Inferior parietal cortex (tissue), 1 donor: ENCODE measurements around the gene RCN2.

Experiments used
- DNase-seq: peaks from one replicate; pipeline ENCODE4 v3.0.0-alpha.2; 2016; ENCODE audit errors: extremely low spot score

RCN2 gene

DNA sequence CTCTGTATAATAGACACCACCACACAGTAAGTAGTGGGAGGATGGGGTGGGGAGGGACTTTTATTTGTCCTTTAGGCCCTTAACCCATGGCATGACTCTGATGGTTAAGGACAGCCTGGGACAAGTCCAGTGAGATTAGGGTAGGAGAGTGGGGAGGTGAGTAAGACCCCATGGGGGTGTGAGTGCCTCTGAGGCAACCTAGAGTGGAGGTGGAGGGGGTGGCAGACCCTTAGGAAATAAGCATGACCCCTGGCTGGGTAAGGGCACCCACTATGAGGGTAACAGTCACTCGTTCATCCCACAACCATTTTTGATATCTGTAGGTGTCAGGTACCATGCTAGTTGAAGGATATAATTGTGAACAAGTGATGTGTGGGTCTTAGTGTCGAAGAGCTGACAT, 42.4 kb downstream of the RCN2 start:
- no peak for DNase-seq

DNA sequence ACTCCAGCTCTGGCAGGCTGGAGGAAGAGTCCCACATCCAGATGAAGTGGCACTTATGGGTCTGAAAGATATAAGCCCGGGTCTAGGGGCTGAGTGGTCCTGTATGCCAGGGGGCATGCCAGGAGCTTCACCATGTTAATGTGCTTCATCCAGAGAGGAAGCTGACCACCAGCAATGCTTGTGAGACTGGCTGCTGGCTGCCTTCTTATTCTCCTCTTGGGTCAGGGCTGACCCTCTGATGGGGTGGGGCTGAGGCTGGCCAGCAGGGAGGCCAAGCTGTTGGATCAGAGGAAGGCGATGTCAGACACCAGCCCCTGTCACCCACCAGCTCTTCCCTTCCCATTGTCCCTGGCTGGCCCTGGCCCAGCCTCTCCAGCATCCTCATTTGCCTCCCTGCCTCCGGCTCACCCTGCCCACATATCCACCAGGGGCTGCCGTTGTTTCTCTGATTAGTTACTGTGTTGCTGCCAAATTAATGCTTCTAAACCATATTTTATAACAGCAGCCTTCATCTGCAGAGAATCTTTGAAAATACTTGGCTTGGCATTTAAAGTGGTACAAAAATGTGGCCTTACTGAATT, 43.0 kb downstream of the RCN2 start:
- no peak for DNase-seq

- DNase-seq = no peak
Measured at GRCh38 chr15:76976141-76976540, 44.6 kb downstream of the RCN2 start.

GRCh38 chr15:76976572-76977270, 45.2 kb downstream of the RCN2 start:
- no peak for DNase-seq

- no peak for DNase-seq
Measured at GRCh38 chr15:76978522-76979330, 47.2 kb downstream of the RCN2 start.

- no peak for DNase-seq
Measured at GRCh38 chr15:76979331-76979925, 47.9 kb downstream of the RCN2 start.

GRCh38 chr15:76979996-76980520, 48.5 kb downstream of the RCN2 start:
- no peak for DNase-seq

DNA sequence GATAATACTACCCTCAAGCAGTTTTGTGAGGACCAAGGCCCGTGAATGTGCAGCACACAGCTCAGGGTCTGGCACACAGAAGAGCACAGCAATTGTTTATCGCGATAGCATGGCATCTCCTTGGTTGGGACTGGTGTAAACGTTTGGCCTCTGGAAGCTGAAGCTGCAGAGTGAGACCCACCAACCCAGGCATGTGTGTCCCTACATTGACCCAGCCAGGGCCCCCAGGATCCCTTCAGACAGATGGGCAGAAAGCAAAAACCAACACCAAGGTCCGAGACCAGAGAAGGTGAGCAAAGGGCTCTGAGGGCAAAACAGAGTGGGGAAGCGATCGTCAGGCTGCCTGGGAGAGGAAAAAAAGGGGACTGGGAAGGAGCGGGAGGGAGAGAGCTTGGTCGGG, 50.8 kb downstream of the RCN2 start:
- no peak for DNase-seq

GRCh38 chr15:76982756-76983155, 51.2 kb downstream of the RCN2 start:
- no peak for DNase-seq

DNA sequence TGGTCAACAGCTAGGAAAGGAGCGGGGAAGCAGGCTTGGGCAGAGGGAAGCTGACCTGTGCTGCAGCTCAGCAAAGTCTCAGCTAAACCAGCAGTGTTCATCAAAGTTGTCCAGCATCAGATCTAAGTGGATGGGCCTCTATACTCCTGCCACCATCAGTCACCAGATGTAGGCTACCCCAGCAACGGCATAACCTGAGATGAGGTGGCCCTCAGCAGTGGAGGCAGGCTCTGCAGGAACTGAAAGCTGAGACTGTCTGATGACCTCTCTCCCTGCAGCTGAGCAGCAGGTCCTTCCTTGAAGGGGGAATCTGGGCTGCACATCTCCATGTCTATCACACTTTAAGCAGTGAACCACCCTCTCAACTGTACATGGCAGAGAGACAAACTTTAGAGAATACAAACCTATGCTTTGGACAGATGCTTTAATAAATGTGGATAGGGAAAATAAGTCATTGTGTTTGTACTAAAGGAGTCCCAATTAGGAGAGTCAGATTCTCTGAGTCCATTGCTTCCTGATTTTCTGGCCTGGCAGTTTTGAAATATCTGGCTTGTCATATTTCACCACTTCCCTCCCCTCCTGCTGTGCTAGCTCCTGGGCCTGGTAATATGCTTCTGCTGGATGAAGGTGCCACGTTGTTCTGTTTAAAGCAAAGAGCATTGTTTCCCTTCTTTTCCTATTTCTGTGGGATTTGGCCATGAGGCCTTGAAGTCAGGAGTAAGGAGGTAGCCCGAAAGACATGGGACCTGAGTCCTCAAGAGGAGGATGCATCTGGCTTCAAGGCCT, 52.2 kb downstream of the RCN2 start:
- DNase-seq = no peak

GRCh38 chr15:76986743-76987142, 55.2 kb downstream of the RCN2 start:
- DNase-seq = no peak

GRCh38 chr15:76987276-76987675, 55.7 kb downstream of the RCN2 start:
- DNase-seq = no peak

DNA sequence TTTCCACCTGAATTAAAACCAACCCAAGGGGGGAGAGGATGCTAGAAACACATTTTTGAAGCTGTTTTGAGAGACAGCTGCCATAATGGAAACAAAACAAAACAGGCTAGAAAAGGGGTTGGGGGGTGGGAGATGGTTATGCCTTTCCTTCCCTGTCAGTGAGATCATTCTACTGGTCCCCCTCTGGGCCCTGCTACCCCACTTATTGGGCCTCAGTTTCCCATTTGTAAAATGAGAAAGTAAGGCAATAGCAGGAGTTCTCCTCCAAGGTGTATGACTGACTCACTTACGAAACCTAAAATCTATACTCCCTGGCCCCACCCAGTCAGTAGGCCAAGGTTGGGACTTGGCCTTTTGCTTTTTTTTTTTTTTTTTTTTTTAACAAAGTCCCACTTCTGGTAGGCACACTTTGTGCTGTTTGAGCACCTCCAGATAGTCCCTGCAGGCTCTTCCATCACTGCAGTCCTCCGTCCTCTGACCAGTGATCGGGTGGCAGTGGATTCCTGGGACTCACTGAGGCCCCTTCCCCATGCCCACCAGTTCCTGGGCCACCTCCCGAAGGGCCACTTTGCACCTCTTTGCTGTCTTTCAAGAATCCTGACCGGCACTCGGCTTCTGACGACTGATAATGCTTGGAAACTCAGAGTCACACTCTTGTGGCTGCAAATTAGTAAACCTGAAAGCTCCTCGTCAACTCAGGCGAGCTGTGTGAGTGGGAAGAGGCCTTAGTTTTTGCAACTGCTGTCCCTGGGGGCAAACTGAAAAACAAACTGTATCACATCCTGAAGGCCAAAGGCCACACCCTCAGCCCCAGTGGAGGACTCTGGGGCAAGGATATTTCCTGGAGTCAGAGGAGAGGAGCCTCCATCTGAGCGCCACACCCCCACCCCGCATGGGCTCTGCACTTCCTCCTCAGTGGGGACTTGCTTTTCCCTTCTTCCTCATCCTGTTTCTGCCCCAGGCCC, 56.6 kb downstream of the RCN2 start:
- no peak for DNase-seq

- DNase-seq = no peak
Measured at GRCh38 chr15:76988867-76989780, 57.6 kb downstream of the RCN2 start.

GRCh38 chr15:76991048-76991447, 59.5 kb downstream of the RCN2 start:
- DNase-seq = no peak

DNA sequence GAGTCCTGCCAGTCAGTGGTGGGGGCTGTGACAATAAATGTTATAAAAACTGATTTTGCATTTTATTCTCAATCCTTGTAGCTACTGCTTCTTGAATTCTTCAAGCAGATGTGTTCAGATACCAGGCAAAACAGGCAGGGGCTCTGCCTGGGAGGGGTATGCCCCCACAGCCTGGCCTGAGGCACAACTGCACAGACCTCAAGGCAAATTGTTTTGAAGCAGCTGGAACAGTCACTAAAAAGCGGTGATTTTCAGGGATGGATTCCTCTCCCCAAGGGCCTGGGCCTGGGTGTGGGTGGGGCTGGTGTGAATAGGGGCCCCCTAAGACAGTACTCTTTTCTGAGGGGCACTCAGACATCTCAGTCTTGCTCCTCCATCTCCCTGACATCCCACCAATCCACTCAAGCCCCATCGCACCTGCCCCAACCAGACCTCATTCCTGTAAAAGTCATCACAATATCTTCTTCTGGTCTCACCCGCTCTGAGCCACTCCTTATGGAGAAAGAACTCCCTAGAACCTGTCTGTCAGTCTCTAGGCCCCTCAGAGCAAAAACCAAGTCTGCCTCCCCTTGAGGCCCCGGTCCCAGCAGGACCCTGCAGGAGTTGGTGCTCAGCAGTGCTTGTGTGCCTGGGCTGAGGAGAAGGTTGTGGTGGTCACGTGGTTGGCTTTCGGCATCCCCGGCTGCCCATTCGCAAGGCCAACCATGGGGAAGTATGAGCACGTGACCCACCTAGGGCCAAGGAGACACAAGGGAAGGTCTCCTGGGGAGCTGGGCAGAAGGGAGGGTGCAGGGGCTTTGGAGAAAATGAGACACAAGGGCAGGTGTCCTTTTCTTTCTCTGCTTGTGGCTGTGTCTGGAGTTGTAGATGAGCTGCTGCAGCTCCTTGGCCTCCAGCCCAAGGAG, 60.4 kb downstream of the RCN2 start:
- DNase-seq = no peak

DNA sequence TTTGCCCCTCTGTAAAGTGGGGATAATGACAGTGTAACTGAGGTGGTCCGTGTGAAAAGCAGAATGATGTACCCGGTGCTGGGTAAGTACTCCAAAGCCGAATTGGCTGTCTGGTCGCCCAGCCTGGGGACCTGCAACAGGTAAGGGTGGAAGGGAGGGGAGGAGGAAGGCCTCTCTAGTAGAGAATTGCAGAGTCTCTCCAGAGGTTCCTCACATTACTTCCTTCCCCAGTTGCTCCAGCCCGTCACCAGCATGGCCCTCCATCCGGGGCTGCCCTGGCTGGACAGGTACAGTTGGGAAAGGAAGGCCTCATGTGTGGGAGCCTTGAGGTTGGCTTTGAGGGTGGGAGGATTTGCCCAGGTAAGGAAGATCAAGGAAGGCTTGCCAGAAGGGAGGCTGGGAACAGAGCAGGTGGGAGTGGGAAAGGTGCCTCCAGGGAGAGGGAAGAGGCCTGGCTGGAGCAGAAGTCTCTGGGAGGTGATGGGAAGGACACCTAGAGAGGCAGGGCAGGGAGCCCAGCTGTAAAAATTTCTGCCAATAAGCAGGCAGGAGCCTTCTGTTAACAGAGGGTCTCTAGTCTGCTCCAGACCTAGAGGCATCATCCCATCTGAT, 61.7 kb downstream of the RCN2 start:
- no peak for DNase-seq

DNA sequence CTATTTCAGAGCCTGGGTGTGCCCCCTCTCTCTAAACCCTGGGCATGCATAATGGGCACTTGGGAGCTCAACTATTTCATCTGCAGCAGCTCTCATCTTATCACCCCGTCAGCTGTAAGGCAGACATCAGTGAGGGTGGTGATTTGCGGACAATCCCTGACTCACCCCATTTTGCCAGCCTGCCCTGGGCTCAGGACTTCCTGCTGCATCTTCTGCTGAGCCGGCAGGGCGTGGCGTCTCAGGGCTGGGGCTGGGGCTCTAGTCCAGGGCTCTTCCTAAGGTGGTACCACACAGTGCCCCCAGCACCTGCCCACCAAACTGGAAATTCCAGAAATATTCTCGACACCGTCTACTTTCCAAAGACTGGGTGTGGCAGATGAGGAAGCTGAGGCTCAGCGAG, 62.5 kb downstream of the RCN2 start:
- no peak for DNase-seq
